Adrenal gland (tissue), 5 donors: ENCODE data around the gene RSL24D1.

Experiments
- CTCF ChIP-seq, 6 experiments: fragments of 450-650 bp in 4 of 6; fragments of 200-600 bp in 2 of 6; sonication (generic) in 1 of 6; IDR thresholded peaks; 1 replicate in 5 of 6; 2 replicates in 1 of 6; pipeline versions ENCODE4 v1.5.1 to v1.8.0; 2016 to 2021; ENCODE audit warnings: antibody characterized with exemption in 6 of 6, mild to moderate bottlenecking in 2 of 6, moderate library complexity in 1 of 6
- POLR2A ChIP-seq, 2 donors: fragments of 450-650 bp; IDR thresholded peaks; one replicate each; pipeline ENCODE4 v1.6.1; 2017; ENCODE audit warnings: antibody characterized with exemption in 2 of 2, mild to moderate bottlenecking in 2 of 2, moderate library complexity in 1 of 2
- donor health status: DM: no; HTN: no; CAD: no.

- no peak for TF ChIP-seq CTCF (IDR thresholded peaks at IDR 0.05)
- TF ChIP-seq POLR2A (IDR thresholded peaks at IDR 0.05), result no peak
These were observed 33.4 kb upstream of the RSL24D1 start for GRCh38 chr15:55230051-55230670.
